ENCODE results near the gene TRAPPC12. TPM values are rescaled to one million over a fixed set of nuclear protein-coding genes. Genes with fewer than 3 reads are reported as not detected.
"Not testable (repeated sequence)": the region's sequence is repeated elsewhere in the genome, so short reads cannot be mapped to it uniquely, and the experiment has no call there.

The TRAPPC12 gene
- total and polyA plus RNA-seq, 3 experiments from 2014 or later = 37.1 to 76.5 (median 74.1) TPM

DNA sequence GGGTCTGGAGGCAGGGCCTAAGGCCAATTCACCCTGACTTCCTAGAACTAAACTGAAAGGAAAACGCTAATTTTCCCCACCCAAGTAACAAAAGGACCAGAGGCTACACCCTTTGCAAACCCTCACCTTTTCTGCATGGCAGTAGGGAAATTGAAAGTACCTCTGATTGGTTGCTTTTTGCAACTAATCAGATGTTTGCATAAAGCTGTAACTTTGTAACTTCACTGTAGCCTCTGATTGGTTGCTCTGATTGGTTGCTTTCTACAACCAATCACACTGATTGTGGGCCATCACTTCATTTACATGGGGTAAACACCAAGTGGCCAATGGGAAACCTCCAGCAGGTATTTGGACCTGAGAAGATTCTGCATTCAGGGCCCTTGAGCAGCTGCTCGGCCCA lies 22.7 kb upstream of the TRAPPC12 start:
- Mint-ChIP-seq H3K36me3 (peaks cover 9 to 30% (median 12%) of the 10 kb centered on the region in 3 donors), H3K27me3 (no peaks in the 10 kb centered on the region), H3K4me3 (no peak overlapping the region), H3K4me1 (peaks cover 23 to 37% (median 26%) of the 10 kb centered on the region in 3 donors), H3K27ac (no peak overlapping the region), H3K9me3 (peaks cover 0 to 4% (median 0%) of the 10 kb centered on the region in 5 donors)
- no peaks in the 10 kb centered on the region for H3K4me1 ChIP-seq (ENCODE audit: insufficient read depth, low read length)
- H3K4me3 ChIP-seq (ENCODE audit: low read length) = no peak overlapping the region
- no peaks in the 10 kb centered on the region for H3K9me3 ChIP-seq (ENCODE audit: low read length)
- peaks cover 5% of the 10 kb centered on the region for H3K36me3 ChIP-seq (ENCODE audit: insufficient read depth, low read length)
- no peak overlapping the region for H3K27ac ChIP-seq (ENCODE audit: low read depth, low read length)
- POLR2A ChIA-PET = no interaction called here
- CTCF ChIA-PET = no interaction called here
- no peak for DNase-seq
- no peaks in the 10 kb centered on the region for H3K27me3 ChIP-seq (ENCODE audit: insufficient read depth, low read length, poor library complexity, severe bottlenecking)

DNA sequence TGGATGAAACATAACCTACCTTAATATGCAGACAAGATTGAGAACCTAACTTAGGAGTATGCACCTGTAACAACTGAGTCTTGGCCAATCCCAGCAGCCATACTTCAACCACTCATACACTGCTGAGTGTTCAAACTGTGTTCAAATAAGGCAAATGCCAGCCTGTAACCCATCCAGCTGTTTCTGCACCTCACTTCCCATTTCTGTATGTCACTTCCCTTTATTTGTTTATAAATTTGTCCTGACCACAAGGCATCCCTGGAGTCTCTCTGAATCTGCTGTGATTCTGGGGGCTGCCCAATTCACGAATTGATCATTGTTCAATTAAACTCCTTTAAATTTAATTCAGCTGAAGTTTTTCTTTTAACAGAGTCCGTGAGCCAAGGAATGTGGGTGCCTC lies 22.0 kb upstream of the TRAPPC12 start:
- H3K4me3 Mint-ChIP-seq; H3K27me3 ChIP-seq (ENCODE audit: insufficient read depth, low read length, poor library complexity, severe bottlenecking); H3K36me3 ChIP-seq (ENCODE audit: insufficient read depth, low read length); DNase-seq; H3K9me3 ChIP-seq (ENCODE audit: low read length); H3K9me3 Mint-ChIP-seq; H3K27me3 Mint-ChIP-seq; H3K27ac ChIP-seq (ENCODE audit: low read depth, low read length); POLR2A ChIA-PET; H3K4me3 ChIP-seq (ENCODE audit: low read length); H3K4me1 ChIP-seq (ENCODE audit: insufficient read depth, low read length); CTCF ChIA-PET: not testable (repeated sequence)
- peak overlapping the region in 2 of 8 donors; percentile 39 to 63 for H3K27ac Mint-ChIP-seq
- H3K4me1 Mint-ChIP-seq = peaks cover 24 to 44% (median 33%) of the 10 kb centered on the region in 3 donors
- peaks cover 8 to 28% (median 9%) of the 10 kb centered on the region in 3 donors for H3K36me3 Mint-ChIP-seq

DNA sequence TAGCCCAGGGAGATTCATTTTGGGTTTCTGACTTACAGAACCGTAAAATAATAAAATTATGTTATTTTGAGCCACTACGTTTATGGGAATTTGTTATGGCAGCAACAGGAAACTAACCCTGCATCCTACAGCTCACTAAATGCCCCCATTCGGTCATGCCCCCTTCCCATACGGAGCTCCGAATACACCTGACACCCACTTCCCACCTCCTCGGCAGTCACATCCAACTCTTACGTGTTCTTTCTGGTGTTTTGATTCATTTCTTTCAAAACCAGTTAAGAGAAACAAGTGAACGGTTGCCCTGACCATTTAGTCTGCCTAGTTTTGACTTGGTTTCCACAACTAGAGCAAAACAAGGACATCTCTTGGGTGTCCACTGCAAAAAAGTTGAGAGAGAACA lies 21.6 kb upstream of the TRAPPC12 start:
- H3K4me3 ChIP-seq (ENCODE audit: low read length) = no peak overlapping the region
- H3K4me1 Mint-ChIP-seq = peaks cover 26 to 48% (median 35%) of the 10 kb centered on the region in 3 donors
- POLR2A ChIA-PET = no interaction called here
- CTCF ChIA-PET = no interaction called here
- no peak overlapping the region for H3K27ac ChIP-seq (ENCODE audit: low read depth, low read length)
- H3K36me3 Mint-ChIP-seq = peaks cover 4 to 23% (median 7%) of the 10 kb centered on the region in 3 donors
- H3K27ac Mint-ChIP-seq = peak overlapping the region in 2 of 8 donors; percentile 3 to 5
- H3K36me3 ChIP-seq (ENCODE audit: insufficient read depth, low read length) = peaks cover 5% of the 10 kb centered on the region
- no peaks in the 10 kb centered on the region for H3K4me1 ChIP-seq (ENCODE audit: insufficient read depth, low read length)
- no peaks in the 10 kb centered on the region for H3K9me3 Mint-ChIP-seq
- H3K9me3 ChIP-seq (ENCODE audit: low read length) = no peaks in the 10 kb centered on the region
- no peak for DNase-seq
- no peaks in the 10 kb centered on the region for H3K27me3 Mint-ChIP-seq
- H3K4me3 Mint-ChIP-seq = no peak overlapping the region
- no peaks in the 10 kb centered on the region for H3K27me3 ChIP-seq (ENCODE audit: insufficient read depth, low read length, poor library complexity, severe bottlenecking)

DNA sequence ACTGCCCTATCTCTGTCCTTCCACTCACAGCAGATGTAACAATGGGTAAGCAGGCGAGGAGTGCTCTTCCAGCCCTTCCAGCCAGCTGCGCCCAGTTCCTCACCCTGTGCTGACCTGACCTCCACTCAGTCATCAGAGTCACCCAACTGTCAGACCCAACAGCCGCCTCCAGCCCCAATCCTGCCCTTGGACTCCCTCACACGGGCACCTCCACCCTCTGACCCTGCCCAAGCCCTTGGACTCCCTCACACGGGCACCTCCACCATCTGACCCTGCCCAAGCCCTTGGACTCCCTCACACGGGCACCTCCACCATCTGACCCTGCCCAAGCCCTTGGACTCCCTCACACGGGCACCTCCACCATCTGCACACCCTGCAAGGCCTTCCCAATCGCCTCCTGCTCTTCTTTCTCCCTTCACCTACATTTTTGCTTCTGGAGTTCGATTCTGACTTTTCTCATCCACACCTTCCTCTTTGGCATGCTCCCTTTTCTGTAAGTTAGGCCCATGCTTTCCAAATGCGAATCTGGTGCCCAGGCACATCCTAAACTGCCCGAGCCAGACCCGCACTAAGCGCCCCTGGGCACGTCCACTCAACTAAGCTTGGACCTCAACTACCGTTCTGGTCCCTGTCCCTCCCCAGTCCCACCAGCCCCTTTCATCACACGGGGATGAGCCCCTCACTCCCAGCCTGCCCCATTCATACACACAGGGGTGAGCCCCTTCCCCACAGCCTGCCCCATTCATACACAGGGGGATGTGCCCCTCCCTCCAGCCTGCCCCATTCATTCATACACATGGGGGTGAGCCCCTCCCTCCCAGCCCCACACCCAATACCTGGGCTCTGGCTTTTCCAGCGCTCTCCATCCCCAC lies 17.7 kb upstream of the TRAPPC12 start:
- no peak for DNase-seq
- Histone ChIP-seq H3K36me3 (ENCODE audit: insufficient read depth, low read length) (no peaks in the 10 kb centered on the region), H3K27me3 (ENCODE audit: insufficient read depth, low read length, poor library complexity, severe bottlenecking) (no peaks in the 10 kb centered on the region), H3K4me3 (ENCODE audit: low read length) (no peak overlapping the region), H3K27ac (ENCODE audit: low read depth, low read length) (no peak overlapping the region), H3K9me3 (ENCODE audit: low read length) (no peaks in the 10 kb centered on the region), H3K4me1 (ENCODE audit: insufficient read depth, low read length) (no peaks in the 10 kb centered on the region)
- POLR2A ChIA-PET = no interaction called here
- H3K9me3 Mint-ChIP-seq = no peaks in the 10 kb centered on the region
- CTCF ChIA-PET = no interaction called here
- no peak overlapping the region for H3K4me3 Mint-ChIP-seq
- H3K27me3 Mint-ChIP-seq = no peaks in the 10 kb centered on the region
- peaks cover 33 to 57% (median 51%) of the 10 kb centered on the region in 3 donors for H3K4me1 Mint-ChIP-seq
- peaks cover 0 to 9% (median 6%) of the 10 kb centered on the region in 3 donors for H3K36me3 Mint-ChIP-seq
- H3K27ac Mint-ChIP-seq = peak overlapping the region in 2 of 8 donors; percentile 31 to 84

DNA sequence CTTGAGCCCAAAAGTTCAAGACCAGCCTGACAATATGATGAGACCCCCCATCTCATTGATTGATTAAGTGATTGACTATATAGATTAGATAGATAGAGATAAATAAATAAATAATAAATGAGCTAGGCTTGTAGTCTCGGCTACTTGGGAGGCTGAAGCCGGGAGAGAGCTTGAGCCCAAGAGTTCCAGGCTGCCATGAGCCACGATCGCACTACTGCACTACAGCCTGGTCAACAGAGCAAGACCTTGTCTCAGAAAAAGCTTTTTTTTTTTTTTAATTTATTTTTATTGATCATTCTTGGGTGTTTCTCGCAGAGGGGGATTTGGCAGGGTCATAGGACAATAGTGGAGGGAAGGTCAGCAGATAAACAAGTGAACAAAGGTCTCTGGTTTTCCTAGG lies 14.3 kb upstream of the TRAPPC12 start:
- no peaks in the 10 kb centered on the region for H3K9me3 ChIP-seq (ENCODE audit: low read length)
- H3K27me3 ChIP-seq (ENCODE audit: insufficient read depth, low read length, poor library complexity, severe bottlenecking) = no peaks in the 10 kb centered on the region
- no peak overlapping the region for H3K4me3 ChIP-seq (ENCODE audit: low read length)
- H3K36me3 Mint-ChIP-seq = peaks cover 6 to 14% (median 6%) of the 10 kb centered on the region in 3 donors
- H3K27ac ChIP-seq (ENCODE audit: low read depth, low read length) = no peak overlapping the region
- H3K27ac Mint-ChIP-seq = no peak overlapping the region
- no peaks in the 10 kb centered on the region for H3K36me3 ChIP-seq (ENCODE audit: insufficient read depth, low read length)
- no peaks in the 10 kb centered on the region for H3K4me1 ChIP-seq (ENCODE audit: insufficient read depth, low read length)
- DNase-seq = no peak
- ChIA-PET POLR2A (no interaction called here), CTCF (interaction anchor here (1.6 kb wide), 1 partner anchor 22 kb away, joined by 3 read pairs; no protein-coding TSS in a partner anchor)
- H3K4me1 Mint-ChIP-seq = peaks cover 32 to 59% (median 49%) of the 10 kb centered on the region in 3 donors
- H3K9me3 Mint-ChIP-seq = no peaks in the 10 kb centered on the region
- H3K4me3 Mint-ChIP-seq = no peak overlapping the region
- H3K27me3 Mint-ChIP-seq = no peaks in the 10 kb centered on the region

DNA sequence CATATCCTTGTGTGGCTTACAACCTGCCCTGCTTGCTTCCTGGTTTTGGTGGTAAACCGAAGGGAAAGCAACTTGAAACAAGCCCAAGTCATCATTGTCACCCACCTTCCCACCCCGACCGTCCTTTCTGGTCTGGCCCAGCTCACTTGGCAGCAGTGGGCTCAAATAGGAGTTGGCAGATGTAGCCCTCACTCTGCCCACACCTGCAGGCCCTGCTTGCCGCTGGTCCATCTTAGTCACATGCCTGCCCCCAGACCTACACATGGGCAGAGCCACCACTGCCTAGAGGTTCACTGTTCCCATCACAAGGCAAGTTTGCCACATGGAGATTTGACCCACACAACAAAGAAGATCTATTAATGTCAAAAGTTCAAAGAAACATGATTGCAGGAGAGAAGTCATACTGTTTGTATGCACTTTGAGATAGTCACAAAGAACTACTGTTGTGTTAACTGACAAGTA lies 11.2 kb upstream of the TRAPPC12 start:
- Histone ChIP-seq H3K27me3 (ENCODE audit: insufficient read depth, low read length, poor library complexity, severe bottlenecking) (no peaks in the 10 kb centered on the region), H3K4me1 (ENCODE audit: insufficient read depth, low read length) (no peaks in the 10 kb centered on the region), H3K4me3 (ENCODE audit: low read length) (no peak overlapping the region), H3K9me3 (ENCODE audit: low read length) (no peaks in the 10 kb centered on the region), H3K36me3 (ENCODE audit: insufficient read depth, low read length) (no peaks in the 10 kb centered on the region), H3K27ac (ENCODE audit: low read depth, low read length) (no peak overlapping the region)
- H3K4me3 Mint-ChIP-seq = no peak overlapping the region
- peak overlapping the region in 1 of 8 donors; percentile 41 for H3K27ac Mint-ChIP-seq
- no peak for DNase-seq
- H3K27me3 Mint-ChIP-seq = no peaks in the 10 kb centered on the region
- POLR2A ChIA-PET = no interaction called here
- CTCF ChIA-PET = no interaction called here
- H3K9me3 Mint-ChIP-seq = no peaks in the 10 kb centered on the region
- peaks cover 5 to 13% (median 6%) of the 10 kb centered on the region in 3 donors for H3K36me3 Mint-ChIP-seq
- H3K4me1 Mint-ChIP-seq = peaks cover 22 to 38% (median 35%) of the 10 kb centered on the region in 3 donors

DNA sequence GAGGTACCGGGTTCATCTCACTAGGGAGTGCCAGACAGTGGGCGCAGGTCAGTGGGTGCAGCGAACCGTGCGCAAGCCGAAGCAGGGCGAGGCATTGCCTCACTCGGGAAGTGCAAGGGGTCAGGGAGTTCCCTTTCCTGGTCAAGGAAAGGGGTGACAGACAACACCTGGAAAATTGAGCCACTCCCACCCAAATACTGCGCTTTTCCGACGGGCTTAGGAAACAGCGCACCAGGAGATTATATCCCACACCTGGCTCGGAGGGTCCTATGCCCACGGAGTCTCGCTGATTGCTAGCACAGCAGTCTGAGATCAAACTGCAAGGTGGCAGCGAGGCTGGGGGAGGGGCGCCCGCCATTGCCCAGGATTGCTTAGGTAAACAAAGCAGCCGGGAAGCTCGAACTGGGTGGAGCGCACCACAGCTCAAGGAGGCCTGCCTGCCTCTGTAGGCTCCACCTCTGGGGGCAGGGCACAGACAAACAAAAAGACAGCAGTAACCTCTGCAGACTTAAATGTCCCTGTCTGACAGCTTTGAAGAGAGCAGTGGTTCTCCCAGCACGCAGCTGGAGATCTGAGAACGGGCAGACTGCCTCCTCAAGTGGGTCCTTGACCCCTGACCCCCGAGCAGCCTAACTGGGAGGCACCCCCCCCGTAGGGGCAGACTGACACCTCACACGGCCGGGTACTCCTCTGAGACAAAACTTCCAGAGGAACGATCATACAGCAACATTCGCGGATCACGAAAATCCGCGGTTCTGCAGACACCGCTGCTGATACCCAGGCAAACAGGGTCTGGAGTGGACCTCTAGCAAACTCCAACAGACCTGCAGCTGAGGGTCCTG lies 9.9 kb upstream of the TRAPPC12 start:
- H3K27me3 ChIP-seq (ENCODE audit: insufficient read depth, low read length, poor library complexity, severe bottlenecking); POLR2A ChIA-PET; H3K4me3 Mint-ChIP-seq; DNase-seq; H3K9me3 ChIP-seq (ENCODE audit: low read length); H3K4me1 ChIP-seq (ENCODE audit: insufficient read depth, low read length); H3K9me3 Mint-ChIP-seq; H3K27ac ChIP-seq (ENCODE audit: low read depth, low read length); CTCF ChIA-PET; H3K27ac Mint-ChIP-seq; H3K27me3 Mint-ChIP-seq; H3K4me3 ChIP-seq (ENCODE audit: low read length); H3K36me3 ChIP-seq (ENCODE audit: insufficient read depth, low read length): not testable (repeated sequence)
- Mint-ChIP-seq H3K4me1 (peaks cover 21 to 36% (median 33%) of the 10 kb centered on the region in 3 donors), H3K36me3 (peaks cover 1 to 11% (median 6%) of the 10 kb centered on the region in 3 donors)
